HG03378 (cell line): ENCODE results near the gene SLC2A1.

Experiments
- ATAC-seq: cut with Tn5 transposase; IDR thresholded peaks from one replicate; pipeline ENCODE4 v1.9.1; 2021; ENCODE audit warnings: mild to moderate bottlenecking, moderate library complexity; ENCODE audit not compliant: unreplicated experiment

The SLC2A1 gene

GRCh38 chr1:42944246-42944928, 14.3 kb downstream of the SLC2A1 start:
- ATAC-seq: no peak

GRCh38 chr1:42943728-42944127, 14.9 kb downstream of the SLC2A1 start:
- ATAC-seq: no peak

- no peak for ATAC-seq
These were observed 15.5 kb downstream of the SLC2A1 start for GRCh38 chr1:42943166-42943565.

GRCh38 chr1:42942444-42942843, 16.2 kb downstream of the SLC2A1 start:
- ATAC-seq: no peak

GRCh38 chr1:42941640-42942330, 16.9 kb downstream of the SLC2A1 start:
- no peak for ATAC-seq

- ATAC-seq: no peak
These were observed 17.6 kb downstream of the SLC2A1 start for GRCh38 chr1:42940851-42941639.

- no peak for ATAC-seq
These were observed 19.7 kb downstream of the SLC2A1 start for GRCh38 chr1:42938645-42939615.

- no peak for ATAC-seq
These were observed 20.6 kb downstream of the SLC2A1 start for GRCh38 chr1:42937836-42938644.

- no peak for ATAC-seq
These were observed 21.4 kb downstream of the SLC2A1 start for GRCh38 chr1:42937141-42937696.

- ATAC-seq: no peak
These were observed 22.2 kb downstream of the SLC2A1 start for GRCh38 chr1:42936309-42937078.

GRCh38 chr1:42935971-42936308, 22.7 kb downstream of the SLC2A1 start:
- ATAC-seq: no peak

- ATAC-seq: no peak
These were observed 23.3 kb downstream of the SLC2A1 start for GRCh38 chr1:42935313-42935895.

- ATAC-seq: no peak
These were observed 23.9 kb downstream of the SLC2A1 start for GRCh38 chr1:42934541-42935312.

- no peak for ATAC-seq
These were observed 24.8 kb downstream of the SLC2A1 start for GRCh38 chr1:42933610-42934491.

- no peak for ATAC-seq
These were observed 25.5 kb downstream of the SLC2A1 start for GRCh38 chr1:42933060-42933586.

GRCh38 chr1:42932442-42932941, 26.2 kb downstream of the SLC2A1 start:
- ATAC-seq: no peak
